Measurements from ENCODE around the gene CALHM3.

DNA sequence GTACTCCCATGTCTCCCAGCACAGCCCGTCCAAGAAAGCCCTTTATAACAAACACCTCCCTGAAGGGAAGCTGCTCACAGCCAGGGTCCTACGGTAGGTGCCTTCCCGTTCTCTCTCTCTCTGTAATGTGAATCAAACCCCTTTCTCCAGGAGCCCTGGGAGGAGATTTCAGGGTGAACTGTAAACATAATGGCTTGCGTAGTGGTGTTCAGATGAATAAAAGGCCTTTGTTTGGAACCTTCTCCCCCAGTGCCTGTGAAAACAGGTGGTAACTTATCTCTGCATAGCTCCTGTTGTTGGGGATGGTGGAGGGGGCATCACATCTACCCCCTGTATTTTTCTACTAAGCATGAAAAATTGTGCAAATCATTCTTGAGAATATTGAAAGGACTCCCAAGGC is 39.3 kb downstream of the CALHM3 start:
- TF ChIP-seq EP300 (IDR thresholded peaks at IDR 0.05; ENCODE audit: borderline replicate concordance in 1 of 2, low read depth in 1 of 2, low read length in 1 of 2): no peak
- TF ChIP-seq, protein P1, sequence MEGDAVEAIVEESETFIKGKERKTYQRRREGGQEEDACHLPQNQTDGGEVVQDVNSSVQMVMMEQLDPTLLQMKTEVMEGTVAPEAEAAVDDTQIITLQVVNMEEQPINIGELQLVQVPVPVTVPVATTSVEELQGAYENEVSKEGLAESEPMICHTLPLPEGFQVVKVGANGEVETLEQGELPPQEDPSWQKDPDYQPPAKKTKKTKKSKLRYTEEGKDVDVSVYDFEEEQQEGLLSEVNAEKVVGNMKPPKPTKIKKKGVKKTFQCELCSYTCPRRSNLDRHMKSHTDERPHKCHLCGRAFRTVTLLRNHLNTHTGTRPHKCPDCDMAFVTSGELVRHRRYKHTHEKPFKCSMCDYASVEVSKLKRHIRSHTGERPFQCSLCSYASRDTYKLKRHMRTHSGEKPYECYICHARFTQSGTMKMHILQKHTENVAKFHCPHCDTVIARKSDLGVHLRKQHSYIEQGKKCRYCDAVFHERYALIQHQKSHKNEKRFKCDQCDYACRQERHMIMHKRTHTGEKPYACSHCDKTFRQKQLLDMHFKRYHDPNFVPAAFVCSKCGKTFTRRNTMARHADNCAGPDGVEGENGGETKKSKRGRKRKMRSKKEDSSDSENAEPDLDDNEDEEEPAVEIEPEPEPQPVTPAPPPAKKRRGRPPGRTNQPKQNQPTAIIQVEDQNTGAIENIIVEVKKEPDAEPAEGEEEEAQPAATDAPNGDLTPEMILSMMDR (IDR thresholded peaks at IDR 0.05): no peak
- no peak for TF ChIP-seq JUND (IDR thresholded peaks at IDR 0.05)
- TF ChIP-seq POLR2AphosphoS5 (IDR thresholded peaks at IDR 0.05; ENCODE audit: low read depth, low read length): no peak
- no peak for TF ChIP-seq SIN3A (IDR thresholded peaks at IDR 0.05; ENCODE audit: borderline replicate concordance, low read depth, low read length)
